NCI-H2196 treated with DMSO at 0.1 percent for 48 hours (cell line): ENCODE measurements around the gene E2F4.

ENCODE experiments used
- DNase-seq: peaks from one replicate; lab custom pipeline; 2025; ENCODE audit not compliant: unreplicated experiment; lab: John Stamatoyannopoulos, UW

Gene E2F4

DNA sequence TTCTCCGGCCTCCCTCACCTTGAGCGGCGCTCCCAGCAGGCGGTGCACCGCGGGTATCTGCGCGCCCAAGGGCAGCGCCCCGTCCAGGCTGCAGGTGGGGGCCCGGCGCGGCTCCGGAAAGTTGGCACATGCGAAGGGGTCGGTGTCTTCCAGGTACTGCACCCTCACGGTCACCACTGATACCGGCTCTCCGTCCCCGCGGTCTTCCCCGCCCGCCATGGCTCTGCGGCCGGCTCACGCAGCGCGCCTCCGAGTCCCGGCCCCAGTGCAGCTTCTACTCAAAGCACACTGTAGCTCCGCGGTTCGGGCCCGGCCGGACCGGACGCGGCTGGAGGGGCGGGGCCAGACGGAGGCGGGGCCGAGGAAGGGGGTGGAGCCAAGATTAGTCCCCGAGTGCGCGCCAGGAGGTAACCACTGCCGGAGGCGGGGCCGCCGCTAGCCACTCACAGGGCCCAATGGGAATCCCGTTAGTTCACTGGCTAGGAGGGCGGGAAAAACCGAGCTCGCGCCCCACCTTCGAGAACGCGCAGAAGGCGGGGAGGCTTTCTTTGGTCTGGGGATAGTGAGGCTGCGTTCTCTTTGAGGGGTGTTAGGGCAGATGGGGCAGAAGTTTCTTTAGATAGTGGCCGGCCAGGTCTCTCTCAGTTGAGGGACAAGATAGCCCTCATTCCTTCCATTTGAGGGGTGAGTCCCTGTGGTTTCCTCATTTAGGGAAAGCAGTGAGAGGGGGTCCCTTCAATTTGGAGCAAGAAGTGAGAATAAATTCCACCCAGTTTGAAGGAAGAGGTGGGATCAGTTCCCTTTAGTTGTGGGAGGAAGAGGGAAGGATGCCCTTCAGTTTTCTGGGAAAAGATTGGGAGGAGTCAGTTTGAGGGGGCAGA is 55.5 kb downstream of the E2F4 start, which contains the start of gene FHOD1:
FHOD1 (minus strand) TSS at position 290 of the 881 bp plus-strand sequence; CDS start at position 219, 71 bp downstream.
- DNase-seq, result peak; percentile 71

GRCh38 chr16:67248073-67248400 is 56.1 kb downstream of the E2F4 start:
- no peak for DNase-seq
